Effector CD4-positive, alpha-beta T cell (primary cell): ENCODE measurements around the gene PROB1.
"Not testable (repeated sequence)": the region's sequence is repeated elsewhere in the genome, so short reads cannot be mapped to it uniquely, and the experiment has no call there.

Experiments used
- DNase-seq: peaks from one replicate; pipeline ENCODE4 v3.0.0-alpha.2; 2020

The PROB1 gene

GRCh38 chr5:139378101-139378825, 16.6 kb downstream of the PROB1 start:
- no peak for DNase-seq

- DNase-seq: no peak
These were observed 17.7 kb downstream of the PROB1 start for GRCh38 chr5:139377226-139377625.

GRCh38 chr5:139376364-139376763, 18.5 kb downstream of the PROB1 start:
- no peak for DNase-seq

- no peak for DNase-seq
These were observed 20.0 kb downstream of the PROB1 start for GRCh38 chr5:139374909-139375308.

- no peak for DNase-seq
These were observed 23.1 kb downstream of the PROB1 start for GRCh38 chr5:139371482-139372435.

GRCh38 chr5:139369181-139369580, 25.7 kb downstream of the PROB1 start:
- DNase-seq: no peak

GRCh38 chr5:139368613-139369012, 26.3 kb downstream of the PROB1 start:
- DNase-seq: no peak

GRCh38 chr5:139364466-139364865, 30.4 kb downstream of the PROB1 start:
- no peak for DNase-seq

- no peak for DNase-seq
These were observed 31.0 kb downstream of the PROB1 start for GRCh38 chr5:139363937-139364336.

- DNase-seq: no peak
These were observed 33.0 kb downstream of the PROB1 start for GRCh38 chr5:139361835-139362429.

- DNase-seq: no peak
These were observed 34.5 kb downstream of the PROB1 start for GRCh38 chr5:139360384-139360783.

GRCh38 chr5:139358064-139358463, 36.8 kb downstream of the PROB1 start:
- no peak for DNase-seq

- not testable (repeated sequence) for DNase-seq
These were observed 39.0 kb downstream of the PROB1 start for GRCh38 chr5:139355900-139356299.

- no peak for DNase-seq
These were observed 40.7 kb downstream of the PROB1 start for GRCh38 chr5:139354186-139354585.

- DNase-seq: not testable (repeated sequence)
These were observed 47.0 kb downstream of the PROB1 start for GRCh38 chr5:139347863-139348262.

- not testable (repeated sequence) for DNase-seq
These were observed 49.5 kb downstream of the PROB1 start for GRCh38 chr5:139345442-139345841.

GRCh38 chr5:139344177-139344576, 50.7 kb downstream of the PROB1 start:
- no peak for DNase-seq

GRCh38 chr5:139343476-139343875, 51.4 kb downstream of the PROB1 start:
- no peak for DNase-seq

- DNase-seq: no peak
These were observed 52.5 kb downstream of the PROB1 start for GRCh38 chr5:139342423-139342723.

GRCh38 chr5:139341689-139342422, 53.0 kb downstream of the PROB1 start, which contains the start of gene PAIP2:
PAIP2 (plus strand) TSS chr5:139341854; CDS start chr5:139363785, 21,931 bp downstream.
- DNase-seq: peak; percentile 97

- no peak for DNase-seq
These were observed 53.7 kb downstream of the PROB1 start for GRCh38 chr5:139341187-139341688.
